Measurements from ENCODE around the gene TMEM187. TPM values are rescaled to one million over a fixed set of nuclear protein-coding genes. Genes with fewer than 3 reads are reported as not detected.

Gene TMEM187
- total RNA-seq, 1 donor: 6.9 TPM

GRCh38 chrX:153989973-153990655 is 17.6 kb downstream of the TMEM187 start:
- no peaks in the 10 kb centered on the region for H3K9me3 ChIP-seq (ENCODE audit: low read depth, low read length)
- H3K27me3 ChIP-seq (ENCODE audit: insufficient read depth, low read length): peaks cover 3% of the 10 kb centered on the region
- TF ChIP-seq, protein P1, sequence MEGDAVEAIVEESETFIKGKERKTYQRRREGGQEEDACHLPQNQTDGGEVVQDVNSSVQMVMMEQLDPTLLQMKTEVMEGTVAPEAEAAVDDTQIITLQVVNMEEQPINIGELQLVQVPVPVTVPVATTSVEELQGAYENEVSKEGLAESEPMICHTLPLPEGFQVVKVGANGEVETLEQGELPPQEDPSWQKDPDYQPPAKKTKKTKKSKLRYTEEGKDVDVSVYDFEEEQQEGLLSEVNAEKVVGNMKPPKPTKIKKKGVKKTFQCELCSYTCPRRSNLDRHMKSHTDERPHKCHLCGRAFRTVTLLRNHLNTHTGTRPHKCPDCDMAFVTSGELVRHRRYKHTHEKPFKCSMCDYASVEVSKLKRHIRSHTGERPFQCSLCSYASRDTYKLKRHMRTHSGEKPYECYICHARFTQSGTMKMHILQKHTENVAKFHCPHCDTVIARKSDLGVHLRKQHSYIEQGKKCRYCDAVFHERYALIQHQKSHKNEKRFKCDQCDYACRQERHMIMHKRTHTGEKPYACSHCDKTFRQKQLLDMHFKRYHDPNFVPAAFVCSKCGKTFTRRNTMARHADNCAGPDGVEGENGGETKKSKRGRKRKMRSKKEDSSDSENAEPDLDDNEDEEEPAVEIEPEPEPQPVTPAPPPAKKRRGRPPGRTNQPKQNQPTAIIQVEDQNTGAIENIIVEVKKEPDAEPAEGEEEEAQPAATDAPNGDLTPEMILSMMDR (IDR thresholded peaks at IDR 0.05; ENCODE audit: extremely low read depth, low read depth, low read length): no peak
- no peak overlapping the region for H3K4me3 ChIP-seq (ENCODE audit: insufficient read depth, low read length)
- DNase-seq (ENCODE audit: insufficient read length, low spot score, missing footprints): peak; percentile 43
- no peaks in the 10 kb centered on the region for H3K36me3 ChIP-seq (ENCODE audit: insufficient read depth, low read length)
- no peak overlapping the region for H3K4me2 ChIP-seq (ENCODE audit: insufficient read depth, low read length)
- no peak overlapping the region for H2AFZ ChIP-seq (ENCODE audit: low read length)
- H3K4me1 ChIP-seq (ENCODE audit: insufficient read depth, low read length): no peaks in the 10 kb centered on the region
- no peaks in the 10 kb centered on the region for H4K20me1 ChIP-seq (ENCODE audit: insufficient read depth, low read length)
- H3K27ac ChIP-seq (ENCODE audit: low read depth, low read length): no peak overlapping the region
- no peaks in the 10 kb centered on the region for H3K79me2 ChIP-seq (ENCODE audit: insufficient read depth, low read length)

DNA sequence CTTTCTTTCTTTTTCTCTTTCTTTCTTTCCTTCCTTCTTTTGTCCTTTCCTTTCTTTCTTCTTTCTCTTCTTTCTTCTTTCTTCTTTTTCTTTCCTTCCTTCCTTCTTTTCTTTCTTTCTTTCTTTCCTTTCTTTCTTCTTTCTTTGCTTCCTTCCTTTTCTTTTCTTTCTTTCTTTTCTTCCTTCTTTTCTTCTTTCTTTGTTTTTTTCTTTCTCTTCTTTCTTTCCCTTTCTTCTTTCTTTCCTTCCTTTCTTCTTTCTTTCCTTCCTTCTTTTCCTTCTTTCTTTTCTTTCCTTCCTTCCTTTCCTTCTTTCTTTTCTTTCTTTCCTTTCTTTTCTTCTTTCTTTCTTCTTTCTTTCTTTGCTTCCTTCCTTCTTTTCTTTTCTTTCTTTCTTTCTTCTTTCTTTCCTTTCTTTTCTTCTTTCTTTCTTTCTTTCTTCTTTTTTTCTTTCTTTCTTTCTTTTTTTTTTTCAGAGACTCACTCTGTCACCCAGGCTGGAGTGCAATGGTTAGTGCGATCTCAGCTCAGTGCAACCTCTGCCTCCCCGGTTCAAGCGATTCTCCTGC is 18.5 kb downstream of the TMEM187 start:
- Histone ChIP-seq H3K4me2 (ENCODE audit: insufficient read depth, low read length) (no peak overlapping the region), H3K79me2 (ENCODE audit: insufficient read depth, low read length) (no peaks in the 10 kb centered on the region), H3K4me3 (ENCODE audit: insufficient read depth, low read length) (no peak overlapping the region), H3K4me1 (ENCODE audit: insufficient read depth, low read length) (no peaks in the 10 kb centered on the region), H3K27ac (ENCODE audit: low read depth, low read length) (no peak overlapping the region), H3K27me3 (ENCODE audit: insufficient read depth, low read length) (peaks cover 3% of the 10 kb centered on the region), H3K36me3 (ENCODE audit: insufficient read depth, low read length) (no peaks in the 10 kb centered on the region), H4K20me1 (ENCODE audit: insufficient read depth, low read length) (no peaks in the 10 kb centered on the region), H2AFZ (ENCODE audit: low read length) (no peak overlapping the region), H3K9me3 (ENCODE audit: low read depth, low read length) (no peaks in the 10 kb centered on the region)
- TF ChIP-seq, protein P1 (IDR thresholded peaks at IDR 0.05; ENCODE audit: extremely low read depth, low read depth, low read length): no peak
- no peak for DNase-seq (ENCODE audit: insufficient read length, low spot score, missing footprints)

DNA sequence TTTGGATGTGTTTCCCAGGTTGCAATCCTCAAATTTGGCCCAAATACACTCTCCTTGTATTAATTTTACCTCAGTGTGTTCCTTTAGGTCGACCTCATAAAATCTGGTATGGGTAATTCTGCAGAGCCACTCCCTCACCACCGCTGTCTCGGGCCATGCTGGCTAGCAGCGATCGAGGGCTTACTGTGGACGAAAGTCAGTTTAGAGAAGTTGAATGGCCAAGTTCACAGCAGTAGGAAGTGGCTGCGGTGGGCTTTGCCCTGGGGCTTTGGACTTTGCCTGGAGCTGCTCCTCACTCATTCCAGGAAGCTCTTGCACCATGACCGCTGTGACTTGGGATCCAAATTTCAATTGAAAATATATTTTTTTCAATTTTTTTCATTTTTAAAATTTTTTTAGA is 19.6 kb downstream of the TMEM187 start:
- no peak overlapping the region for H2AFZ ChIP-seq (ENCODE audit: low read length)
- no peaks in the 10 kb centered on the region for H3K4me1 ChIP-seq (ENCODE audit: insufficient read depth, low read length)
- no peaks in the 10 kb centered on the region for H3K79me2 ChIP-seq (ENCODE audit: insufficient read depth, low read length)
- no peak overlapping the region for H3K4me3 ChIP-seq (ENCODE audit: insufficient read depth, low read length)
- peaks cover 7% of the 10 kb centered on the region for H3K27me3 ChIP-seq (ENCODE audit: insufficient read depth, low read length)
- no peak overlapping the region for H3K4me2 ChIP-seq (ENCODE audit: insufficient read depth, low read length)
- TF ChIP-seq, protein P1 (IDR thresholded peaks at IDR 0.05; ENCODE audit: extremely low read depth, low read depth, low read length): no peak
- H3K36me3 ChIP-seq (ENCODE audit: insufficient read depth, low read length): no peaks in the 10 kb centered on the region
- peak; percentile 29 for DNase-seq (ENCODE audit: insufficient read length, low spot score, missing footprints)
- H3K27ac ChIP-seq (ENCODE audit: low read depth, low read length): no peak overlapping the region
- H4K20me1 ChIP-seq (ENCODE audit: insufficient read depth, low read length): no peaks in the 10 kb centered on the region
- no peaks in the 10 kb centered on the region for H3K9me3 ChIP-seq (ENCODE audit: low read depth, low read length)

GRCh38 chrX:153993079-153993478 is 20.5 kb downstream of the TMEM187 start:
- no peak overlapping the region for H3K4me2 ChIP-seq (ENCODE audit: insufficient read depth, low read length)
- peak; percentile 10 for DNase-seq (ENCODE audit: insufficient read length, low spot score, missing footprints)
- TF ChIP-seq, protein P1 (IDR thresholded peaks at IDR 0.05; ENCODE audit: extremely low read depth, low read depth, low read length): no peak
- peaks cover 10% of the 10 kb centered on the region for H3K27me3 ChIP-seq (ENCODE audit: insufficient read depth, low read length)
- H3K4me1 ChIP-seq (ENCODE audit: insufficient read depth, low read length): no peaks in the 10 kb centered on the region
- H3K36me3 ChIP-seq (ENCODE audit: insufficient read depth, low read length): no peaks in the 10 kb centered on the region
- H3K79me2 ChIP-seq (ENCODE audit: insufficient read depth, low read length): no peaks in the 10 kb centered on the region
- no peak overlapping the region for H3K27ac ChIP-seq (ENCODE audit: low read depth, low read length)
- no peak overlapping the region for H3K4me3 ChIP-seq (ENCODE audit: insufficient read depth, low read length)
- no peak overlapping the region for H2AFZ ChIP-seq (ENCODE audit: low read length)
- H4K20me1 ChIP-seq (ENCODE audit: insufficient read depth, low read length): no peaks in the 10 kb centered on the region
- H3K9me3 ChIP-seq (ENCODE audit: low read depth, low read length): no peaks in the 10 kb centered on the region

Measured in osteoblast (primary cell).